AG09309 (cell line): Measurements from ENCODE around the gene PIBF1.

Experiments used
- DNase-seq: peaks from one replicate; pipeline ENCODE4 v3.0.0-alpha.2; 2010; ENCODE audit warnings: low read depth
- H3K4me3 ChIP-seq: 2 replicates; pipeline ENCODE4 v1.5.1; 2011; ENCODE audit warnings: mild to moderate bottlenecking, low read depth, low read length, moderate library complexity; ENCODE audit not compliant: control insufficient read depth
- TF ChIP-seq, protein P1 (sequence below): IDR thresholded peaks from 2 replicates; pipeline ENCODE4 v1.5.1; 2011; ENCODE audit warnings: mild to moderate bottlenecking, low read depth, low read length, inconsistent platforms; ENCODE audit not compliant: insufficient read depth, control insufficient read depth; ENCODE audit errors: missing control alignments

The PIBF1 gene

DNA sequence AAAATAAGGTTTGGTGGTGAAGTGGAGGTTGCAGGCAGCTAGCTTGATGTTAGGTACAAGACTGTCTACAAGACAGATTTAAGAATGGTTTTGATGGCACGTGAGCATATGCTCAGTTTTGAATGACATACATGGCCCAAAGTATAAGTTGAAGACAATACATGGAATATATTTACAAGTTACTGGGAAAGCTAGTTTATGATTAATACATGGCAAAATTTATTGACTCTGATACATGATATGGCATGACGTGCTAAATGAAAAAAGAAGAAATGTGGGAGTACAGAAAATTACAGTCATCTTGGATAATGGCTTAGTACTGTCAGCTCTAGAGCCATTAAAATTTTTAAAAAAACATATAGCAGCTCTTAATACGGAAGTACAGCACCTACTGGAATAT, 281.2 kb downstream of the PIBF1 start:
- DNase-seq: no peak
- TF ChIP-seq, protein P1, sequence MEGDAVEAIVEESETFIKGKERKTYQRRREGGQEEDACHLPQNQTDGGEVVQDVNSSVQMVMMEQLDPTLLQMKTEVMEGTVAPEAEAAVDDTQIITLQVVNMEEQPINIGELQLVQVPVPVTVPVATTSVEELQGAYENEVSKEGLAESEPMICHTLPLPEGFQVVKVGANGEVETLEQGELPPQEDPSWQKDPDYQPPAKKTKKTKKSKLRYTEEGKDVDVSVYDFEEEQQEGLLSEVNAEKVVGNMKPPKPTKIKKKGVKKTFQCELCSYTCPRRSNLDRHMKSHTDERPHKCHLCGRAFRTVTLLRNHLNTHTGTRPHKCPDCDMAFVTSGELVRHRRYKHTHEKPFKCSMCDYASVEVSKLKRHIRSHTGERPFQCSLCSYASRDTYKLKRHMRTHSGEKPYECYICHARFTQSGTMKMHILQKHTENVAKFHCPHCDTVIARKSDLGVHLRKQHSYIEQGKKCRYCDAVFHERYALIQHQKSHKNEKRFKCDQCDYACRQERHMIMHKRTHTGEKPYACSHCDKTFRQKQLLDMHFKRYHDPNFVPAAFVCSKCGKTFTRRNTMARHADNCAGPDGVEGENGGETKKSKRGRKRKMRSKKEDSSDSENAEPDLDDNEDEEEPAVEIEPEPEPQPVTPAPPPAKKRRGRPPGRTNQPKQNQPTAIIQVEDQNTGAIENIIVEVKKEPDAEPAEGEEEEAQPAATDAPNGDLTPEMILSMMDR: no peak
- no peak overlapping the region for H3K4me3 ChIP-seq

GRCh38 chr13:73065036-73065435, 283.1 kb downstream of the PIBF1 start:
- H3K4me3 ChIP-seq: no peak overlapping the region
- TF ChIP-seq, protein P1: no peak
- no peak for DNase-seq

DNA sequence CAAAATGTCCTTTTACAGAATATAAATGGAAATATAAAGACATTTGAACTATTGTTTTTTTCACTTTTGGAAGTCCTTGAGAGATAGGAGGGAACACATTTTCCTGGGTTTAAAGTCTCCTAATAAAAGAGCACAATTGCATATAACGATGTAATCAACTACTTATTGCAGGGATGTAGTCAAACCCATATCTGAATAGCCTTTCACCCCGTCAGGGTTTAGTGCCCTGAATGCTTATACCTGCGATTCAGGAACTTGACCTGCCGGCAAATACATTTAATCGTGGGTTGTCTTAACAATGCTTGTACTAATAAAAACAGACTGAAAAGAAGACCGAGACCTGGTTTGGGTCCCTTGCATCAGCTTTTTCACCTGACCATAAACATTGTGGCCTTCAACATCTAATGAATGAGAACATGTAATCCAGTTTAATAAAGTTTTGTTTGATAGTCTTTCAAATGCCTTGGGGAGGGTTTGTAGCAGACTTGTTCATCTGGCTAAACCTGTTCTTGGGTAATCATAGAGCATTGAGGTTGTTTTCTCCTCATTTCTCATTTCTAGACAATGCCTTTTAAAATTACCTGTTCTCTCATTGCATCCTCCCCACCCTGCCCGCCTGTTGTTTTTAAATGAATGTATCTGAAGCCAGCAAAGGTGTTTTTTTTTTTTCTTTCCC, 283.9 kb downstream of the PIBF1 start:
- TF ChIP-seq, protein P1: no peak
- H3K4me3 ChIP-seq: no peak overlapping the region
- DNase-seq: no peak
